Activated naive CD4-positive, alpha-beta T cell treated with anti-CD3 and anti-CD28 coated beads for 36 hours (primary cell): ENCODE measurements around the gene GPX4. TPM values are rescaled to one million over a fixed set of nuclear protein-coding genes. Genes with fewer than 3 reads are reported as not detected.
A peak's percentile ranks its signal among the peaks of the same experiment; 100 is the strongest.
"Not testable (repeated sequence)": the region's sequence is repeated elsewhere in the genome, so short reads cannot be mapped to it uniquely, and the experiment has no call there.

Source experiments
- CTCF ChIA-PET: fragments of 350-600 bp; sonication (Branson Sonifier 250); formaldehyde crosslinking; loops from one replicate; lab custom pipeline; 2021; ENCODE audit warnings: antibody characterized with exemption; lab: Charles Lee
- DNase-seq: peaks from one replicate; pipeline ENCODE4 v3.0.0-alpha.2; 2020
- H3K27ac Mint-ChIP-seq: one replicate; pipeline ENCODE4 v1.8.0; 2021; ENCODE audit warnings: mild to moderate bottlenecking, mixed read lengths
- H3K27me3 Mint-ChIP-seq: one replicate; pipeline ENCODE4 v1.8.0; 2021; ENCODE audit warnings: low read depth, mixed read lengths
- H3K36me3 Mint-ChIP-seq: one replicate; pipeline ENCODE4 v1.8.0; 2021; ENCODE audit warnings: low read depth, mixed read lengths
- H3K4me1 Mint-ChIP-seq: one replicate; pipeline ENCODE4 v1.8.0; 2021; ENCODE audit warnings: low read depth, mixed read lengths
- H3K4me3 Mint-ChIP-seq: one replicate; pipeline ENCODE4 v1.8.0; 2021; ENCODE audit warnings: mild to moderate bottlenecking, moderate library complexity, mixed read lengths
- H3K9me3 Mint-ChIP-seq: one replicate; pipeline ENCODE4 v1.8.0; 2021; ENCODE audit warnings: mixed read lengths
- intact Hi-C: fragments of 100-400 bp; cut with micrococcal nuclease; formaldehyde crosslinking; loops from one replicate; pipeline ENCODE4 v1.15.1; 2023
- total RNA-seq, 2 experiments: library from RNA; stranded (reverse); gene quantifications; one replicate each; pipeline ENCODE4 v1.2.3, GENCODE V29; 2021

The GPX4 gene
- total RNA-seq, 2 experiments from 2014 or later = 244 to 253 TPM

GRCh38 chr19:1126984-1127760, 23.4 kb downstream of the GPX4 start:
- no peak for DNase-seq
- Mint-ChIP-seq H3K4me3 (no peak overlapping the region), H3K27ac (no peak overlapping the region), H3K9me3 (no peaks in the 10 kb centered on the region), H3K36me3 (peaks cover 35% of the 10 kb centered on the region), H3K4me1 (peaks cover 23% of the 10 kb centered on the region), H3K27me3 (no peaks in the 10 kb centered on the region)
- CTCF ChIA-PET = no interaction called here
- intact Hi-C loops = no loop called here

- peak overlapping the region; percentile 36 for H3K27ac Mint-ChIP-seq
- H3K4me3 Mint-ChIP-seq = no peak overlapping the region
- peaks cover 31% of the 10 kb centered on the region for H3K36me3 Mint-ChIP-seq
- no peaks in the 10 kb centered on the region for H3K9me3 Mint-ChIP-seq
- CTCF ChIA-PET = no interaction called here
- H3K27me3 Mint-ChIP-seq = no peaks in the 10 kb centered on the region
- DNase-seq = no peak
- intact Hi-C loops = no loop called here
- H3K4me1 Mint-ChIP-seq = peaks cover 28% of the 10 kb centered on the region
These were observed 24.3 kb downstream of the GPX4 start for GRCh38 chr19:1128106-1128505.

DNA sequence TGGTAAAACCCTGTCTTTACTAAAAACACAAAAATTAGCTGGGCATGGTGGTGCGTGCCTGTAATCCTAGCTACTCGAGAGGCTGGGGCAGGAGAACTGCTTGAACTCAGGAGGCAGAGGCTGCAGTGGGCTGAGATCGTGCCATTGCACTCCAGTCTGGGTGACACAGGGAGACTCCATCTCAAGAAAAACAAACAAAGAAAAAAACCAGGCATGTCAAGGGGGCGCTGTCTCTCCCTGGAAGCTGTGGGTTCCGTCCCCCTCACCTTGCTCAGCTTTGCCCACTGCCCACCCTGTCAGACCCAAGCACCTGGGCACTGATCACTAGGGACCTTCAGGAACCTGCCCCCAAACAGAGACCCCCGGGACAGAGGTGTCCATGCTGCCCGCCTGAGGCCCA, 25.3 kb downstream of the GPX4 start:
- DNase-seq, intact Hi-C loops, H3K27ac Mint-ChIP-seq, H3K4me3 Mint-ChIP-seq, H3K9me3 Mint-ChIP-seq, H3K27me3 Mint-ChIP-seq: not testable (repeated sequence)
- H3K36me3 Mint-ChIP-seq = peaks cover 32% of the 10 kb centered on the region
- CTCF ChIA-PET = interaction anchor here (0.6 to 1.0 kb wide), 2 partner anchors 16 to 289 kb away, joined by 3 read pairs; no protein-coding TSS in a partner anchor
- peaks cover 36% of the 10 kb centered on the region for H3K4me1 Mint-ChIP-seq

- intact Hi-C loops = no loop called here
- Mint-ChIP-seq H3K27me3 (no peaks in the 10 kb centered on the region), H3K27ac (peak overlapping the region; percentile 97), H3K4me1 (peaks cover 40% of the 10 kb centered on the region), H3K36me3 (peaks cover 31% of the 10 kb centered on the region), H3K9me3 (no peaks in the 10 kb centered on the region), H3K4me3 (peak overlapping the region; percentile 95)
- CTCF ChIA-PET = interaction anchor here (1.0 kb wide), 1 partner anchor 16 kb away, joined by 3 read pairs; no protein-coding TSS in a partner anchor
- DNase-seq = no peak
These were observed 25.7 kb downstream of the GPX4 start for GRCh38 chr19:1129535-1129934.

- Mint-ChIP-seq H3K27ac (peak overlapping the region; percentile 97), H3K9me3 (no peaks in the 10 kb centered on the region), H3K4me1 (peaks cover 47% of the 10 kb centered on the region), H3K27me3 (no peaks in the 10 kb centered on the region), H3K4me3 (peak overlapping the region; percentile 95), H3K36me3 (peaks cover 28% of the 10 kb centered on the region)
- DNase-seq = peak; percentile 78
- CTCF ChIA-PET = interaction anchor here (0.6 to 1.7 kb wide), 7 partner anchors 9 to 110 kb away, joined by 3 to 5 read pairs (median 4); partner anchors contain the start of gene ATP5F1D
- intact Hi-C loops = no loop called here
These were observed 27.2 kb downstream of the GPX4 start for GRCh38 chr19:1130771-1131717.

DNA sequence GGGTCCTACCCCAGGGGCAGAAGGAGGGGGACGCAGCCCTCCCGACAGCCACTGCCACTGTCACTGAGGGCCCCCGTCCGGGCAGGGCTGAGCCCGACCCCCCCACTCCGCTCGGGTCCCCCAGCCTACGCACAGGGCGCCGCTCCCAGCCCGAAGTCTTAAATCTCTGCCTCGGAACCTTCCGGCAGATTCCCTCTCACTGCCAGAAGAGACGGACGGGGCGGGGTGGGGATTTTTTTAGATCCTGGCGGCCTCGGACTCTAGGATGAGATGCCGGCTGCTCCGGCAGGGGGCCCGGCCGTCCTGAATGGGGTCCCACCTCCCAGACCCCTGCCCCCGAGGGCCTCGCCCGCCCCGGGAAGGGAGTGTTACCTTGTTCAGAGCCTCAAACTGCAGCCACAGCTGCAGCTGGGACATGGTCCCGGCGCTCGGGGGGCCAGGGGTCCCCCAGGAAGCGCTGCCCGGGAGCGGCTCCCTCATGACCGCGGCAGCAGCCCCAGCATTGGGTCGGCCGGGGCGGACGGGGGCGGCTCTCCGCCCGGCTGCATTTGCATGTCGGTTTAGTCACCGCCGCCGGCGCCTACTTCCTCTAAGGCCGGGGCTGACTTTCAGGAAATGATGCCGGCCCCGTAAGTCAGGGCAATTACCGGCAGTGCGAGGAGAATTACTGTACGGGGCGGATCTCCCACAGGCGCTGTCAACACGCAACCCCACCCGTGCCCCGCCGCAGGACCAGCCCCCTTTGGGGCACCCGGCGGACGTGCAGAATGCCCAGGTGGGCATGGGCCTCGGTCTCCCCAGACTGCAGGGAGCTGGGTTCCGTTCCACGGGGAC, 28.1 kb downstream of the GPX4 start:
- CTCF ChIA-PET = interaction anchor here (0.6 to 1.7 kb wide), 3 partner anchors 19 to 72 kb away, joined by 3 to 4 read pairs (median 3); no protein-coding TSS in a partner anchor
- no peaks in the 10 kb centered on the region for H3K27me3 Mint-ChIP-seq
- DNase-seq = peak; percentile 97
- intact Hi-C loops = loop anchor here (1.0 to 2.0 kb wide), 7 partner anchors 30 to 335 kb away; partner anchors contain the start of genes ARHGAP45, PTBP1, RNU6-2 and SBNO2
- peak overlapping the region; percentile 97 for H3K27ac Mint-ChIP-seq
- peaks cover 26% of the 10 kb centered on the region for H3K36me3 Mint-ChIP-seq
- peak overlapping the region; percentile 95 for H3K4me3 Mint-ChIP-seq
- H3K4me1 Mint-ChIP-seq = peaks cover 49% of the 10 kb centered on the region
- no peaks in the 10 kb centered on the region for H3K9me3 Mint-ChIP-seq

GRCh38 chr19:1132552-1133383, 29.0 kb downstream of the GPX4 start:
- intact Hi-C loops = loop anchor here (1.0 to 2.0 kb wide), 7 partner anchors 30 to 335 kb away; partner anchors contain the start of genes ARHGAP45, PTBP1, RNU6-2 and SBNO2
- peak overlapping the region; percentile 97 for H3K27ac Mint-ChIP-seq
- peaks cover 44% of the 10 kb centered on the region for H3K4me1 Mint-ChIP-seq
- H3K27me3 Mint-ChIP-seq = no peaks in the 10 kb centered on the region
- no peaks in the 10 kb centered on the region for H3K9me3 Mint-ChIP-seq
- peaks cover 20% of the 10 kb centered on the region for H3K36me3 Mint-ChIP-seq
- peak overlapping the region; percentile 95 for H3K4me3 Mint-ChIP-seq
- CTCF ChIA-PET = interaction anchor here (0.6 to 1.7 kb wide), 3 partner anchors 20 to 112 kb away, joined by 3 to 4 read pairs (median 4); no protein-coding TSS in a partner anchor
- peak; percentile 58 for DNase-seq

GRCh38 chr19:1133471-1133929, 29.7 kb downstream of the GPX4 start:
- intact Hi-C loops = loop anchor here (2.0 kb wide), 2 partner anchors 57 to 67 kb away; partner anchors contain the start of gene ARHGAP45
- Mint-ChIP-seq H3K27me3 (no peaks in the 10 kb centered on the region), H3K9me3 (no peaks in the 10 kb centered on the region), H3K4me3 (peak overlapping the region; percentile 39), H3K4me1 (peaks cover 42% of the 10 kb centered on the region), H3K36me3 (peaks cover 18% of the 10 kb centered on the region), H3K27ac (peak overlapping the region; percentile 97)
- CTCF ChIA-PET = interaction anchor here (0.6 to 1.4 kb wide), 6 partner anchors 20 to 1028 kb away, joined by 3 to 8 read pairs (median 4); no protein-coding TSS in a partner anchor
- DNase-seq = peak; percentile 79

DNA sequence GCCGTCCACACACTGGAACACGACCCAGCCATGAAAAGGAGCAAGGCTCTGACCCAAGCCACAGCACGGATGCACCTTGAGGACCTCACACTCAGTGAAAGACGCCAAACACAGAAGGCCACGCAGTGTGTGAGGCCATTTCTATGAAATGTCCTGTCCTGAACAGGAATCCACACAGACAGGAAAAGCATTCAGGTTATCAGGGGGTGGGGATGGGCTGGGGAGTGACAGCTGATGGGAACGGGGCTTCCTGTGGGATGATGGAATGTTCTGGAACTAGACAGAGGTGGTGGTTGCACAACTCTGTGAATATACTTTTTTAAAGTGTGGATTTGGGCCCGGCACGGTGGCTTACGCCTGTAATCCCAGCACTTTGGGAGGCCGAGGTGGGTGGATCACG, 30.6 kb downstream of the GPX4 start:
- no peak overlapping the region for H3K4me3 Mint-ChIP-seq
- H3K27me3 Mint-ChIP-seq = no peaks in the 10 kb centered on the region
- intact Hi-C loops = no loop called here
- DNase-seq = no peak
- H3K4me1 Mint-ChIP-seq = peaks cover 38% of the 10 kb centered on the region
- CTCF ChIA-PET = interaction anchor here (1.1 to 1.4 kb wide), 2 partner anchors 21 to 59 kb away, joined by 4 to 8 read pairs; no protein-coding TSS in a partner anchor
- H3K27ac Mint-ChIP-seq = peak overlapping the region; percentile 97
- no peaks in the 10 kb centered on the region for H3K9me3 Mint-ChIP-seq
- peaks cover 20% of the 10 kb centered on the region for H3K36me3 Mint-ChIP-seq

- CTCF ChIA-PET = no interaction called here
- H3K9me3 Mint-ChIP-seq = peaks cover 2% of the 10 kb centered on the region
- H3K4me1 Mint-ChIP-seq = peaks cover 29% of the 10 kb centered on the region
- peaks cover 23% of the 10 kb centered on the region for H3K36me3 Mint-ChIP-seq
- intact Hi-C loops = no loop called here
- no peaks in the 10 kb centered on the region for H3K27me3 Mint-ChIP-seq
- no peak for DNase-seq
- no peak overlapping the region for H3K4me3 Mint-ChIP-seq
- H3K27ac Mint-ChIP-seq = peak overlapping the region; percentile 46
These were observed 31.7 kb downstream of the GPX4 start for GRCh38 chr19:1135454-1135853.
